Putamen (tissue), 1 donor: Measurements from ENCODE around the gene DNAJC1.
"Not testable (repeated sequence)": the region's sequence is repeated elsewhere in the genome, so short reads cannot be mapped to it uniquely, and the experiment has no call there.

Experiments
- DNase-seq: peaks from one replicate; pipeline ENCODE4 v3.0.0-alpha.2; 2016; ENCODE audit warnings: low spot score

DNAJC1 gene

GRCh38 chr10:21825345-21825744, 178.2 kb downstream of the DNAJC1 start:
- DNase-seq = no peak

GRCh38 chr10:21824409-21824808, 179.1 kb downstream of the DNAJC1 start:
- no peak for DNase-seq

GRCh38 chr10:21823617-21824016, 179.9 kb downstream of the DNAJC1 start:
- no peak for DNase-seq

GRCh38 chr10:21822273-21822672, 181.3 kb downstream of the DNAJC1 start:
- DNase-seq = not testable (repeated sequence)

GRCh38 chr10:21820952-21821351, 182.6 kb downstream of the DNAJC1 start:
- DNase-seq = no peak

- not testable (repeated sequence) for DNase-seq
Measured at GRCh38 chr10:21818416-21818815, 185.1 kb downstream of the DNAJC1 start.

- no peak for DNase-seq
Measured at GRCh38 chr10:21814866-21815265, 188.7 kb downstream of the DNAJC1 start.

GRCh38 chr10:21813946-21814345, 189.6 kb downstream of the DNAJC1 start:
- no peak for DNase-seq

- no peak for DNase-seq
Measured at GRCh38 chr10:21811245-21811585, 192.3 kb downstream of the DNAJC1 start.

GRCh38 chr10:21810582-21811244, 192.8 kb downstream of the DNAJC1 start:
- no peak for DNase-seq

- no peak for DNase-seq
Measured at GRCh38 chr10:21808550-21808949, 195.0 kb downstream of the DNAJC1 start.

- no peak for DNase-seq
Measured at GRCh38 chr10:21807180-21807579, 196.3 kb downstream of the DNAJC1 start.

GRCh38 chr10:21803374-21803773, 200.2 kb downstream of the DNAJC1 start:
- DNase-seq = no peak

- no peak for DNase-seq
Measured at GRCh38 chr10:21801609-21802008, 201.9 kb downstream of the DNAJC1 start.

GRCh38 chr10:21797984-21798765, 205.4 kb downstream of the DNAJC1 start:
- DNase-seq = no peak

GRCh38 chr10:21797533-21797932, 206.0 kb downstream of the DNAJC1 start:
- no peak for DNase-seq

GRCh38 chr10:21791276-21791675, 212.3 kb downstream of the DNAJC1 start:
- no peak for DNase-seq

- DNase-seq = no peak
Measured at GRCh38 chr10:21776883-21777282, 226.6 kb downstream of the DNAJC1 start.

GRCh38 chr10:21771219-21771618, 232.3 kb downstream of the DNAJC1 start:
- no peak for DNase-seq

GRCh38 chr10:21769041-21769440, 234.5 kb downstream of the DNAJC1 start:
- no peak for DNase-seq

GRCh38 chr10:21764466-21765189, 238.9 kb downstream of the DNAJC1 start:
- DNase-seq = no peak

GRCh38 chr10:21760332-21760731, 243.2 kb downstream of the DNAJC1 start:
- DNase-seq = no peak

- DNase-seq = no peak
Measured at GRCh38 chr10:21759232-21759631, 244.3 kb downstream of the DNAJC1 start.
